ENCODE results near the gene PPIC.

PPIC gene

DNA sequence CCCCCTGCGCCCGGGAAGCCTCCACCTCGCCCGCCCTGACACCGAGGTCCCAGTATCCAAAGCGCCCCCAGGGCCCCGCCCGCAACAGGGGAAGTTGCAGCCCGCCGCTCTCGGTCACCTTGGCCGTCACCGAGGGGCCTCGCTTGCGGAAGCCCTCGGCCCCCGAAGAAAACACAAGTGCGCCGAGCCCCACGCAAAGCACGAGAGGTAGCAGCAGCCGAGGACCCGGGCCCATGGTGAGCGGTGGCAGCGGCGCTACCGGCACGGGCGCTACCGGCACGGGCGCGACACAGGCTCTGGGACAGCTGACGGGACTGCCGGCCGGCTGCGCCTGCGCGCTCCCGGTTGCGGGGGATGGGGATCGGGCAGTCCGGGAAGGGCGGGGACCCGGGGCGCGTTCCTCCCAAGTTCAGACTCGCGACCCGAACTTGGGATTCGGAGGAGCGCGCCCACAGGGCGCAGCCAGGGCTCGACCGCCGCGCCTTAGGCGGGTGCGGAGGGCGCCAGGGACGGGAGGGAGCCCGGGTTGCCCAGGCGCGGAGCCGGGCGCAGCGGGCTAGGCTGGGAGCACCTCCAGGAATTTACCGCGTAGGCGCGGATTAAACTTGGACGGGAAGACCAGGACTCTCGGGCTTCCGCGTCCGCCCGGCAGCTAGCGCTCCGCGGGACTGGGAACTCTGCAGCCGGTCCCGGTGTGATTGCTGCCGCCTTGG lies at the start of gene PPIC:
TSS of gene PPIC (minus strand) at position 335 of the 713 bp plus-strand sequence. CDS start at position 235, 100 bp downstream.
- no peak for DNase-seq

DNA sequence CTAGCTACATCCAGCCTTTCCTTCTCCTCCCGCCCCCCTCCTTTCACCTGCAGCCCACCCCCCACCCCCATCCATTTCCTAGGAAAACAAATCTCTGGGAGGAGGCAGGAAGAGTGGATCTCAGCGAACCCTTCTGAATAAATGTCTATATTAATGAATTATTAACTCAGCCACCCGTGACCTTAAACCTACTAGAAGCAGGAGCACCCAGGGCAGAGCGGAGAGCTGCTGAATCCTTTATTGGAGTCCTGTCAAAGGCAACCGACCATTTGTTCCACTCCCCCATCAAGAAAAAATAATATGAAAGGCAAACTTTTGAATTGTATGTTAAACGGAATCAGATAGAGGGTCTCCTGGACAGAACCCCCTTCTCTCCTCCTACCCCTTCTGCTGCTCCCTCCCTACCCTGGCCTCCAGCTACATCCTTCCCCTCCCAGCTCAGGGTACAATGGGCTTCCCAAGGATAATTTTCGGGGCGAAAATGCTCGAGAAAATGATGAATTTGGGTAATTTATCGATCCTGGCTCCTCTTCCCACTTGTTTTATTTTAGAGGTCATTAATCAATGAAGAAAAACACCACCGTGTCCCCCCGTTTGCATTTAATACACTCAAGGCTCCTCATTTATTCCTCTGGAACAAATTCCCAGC lies 49.2 kb upstream of the PPIC start:
- no peak for DNase-seq

DNA sequence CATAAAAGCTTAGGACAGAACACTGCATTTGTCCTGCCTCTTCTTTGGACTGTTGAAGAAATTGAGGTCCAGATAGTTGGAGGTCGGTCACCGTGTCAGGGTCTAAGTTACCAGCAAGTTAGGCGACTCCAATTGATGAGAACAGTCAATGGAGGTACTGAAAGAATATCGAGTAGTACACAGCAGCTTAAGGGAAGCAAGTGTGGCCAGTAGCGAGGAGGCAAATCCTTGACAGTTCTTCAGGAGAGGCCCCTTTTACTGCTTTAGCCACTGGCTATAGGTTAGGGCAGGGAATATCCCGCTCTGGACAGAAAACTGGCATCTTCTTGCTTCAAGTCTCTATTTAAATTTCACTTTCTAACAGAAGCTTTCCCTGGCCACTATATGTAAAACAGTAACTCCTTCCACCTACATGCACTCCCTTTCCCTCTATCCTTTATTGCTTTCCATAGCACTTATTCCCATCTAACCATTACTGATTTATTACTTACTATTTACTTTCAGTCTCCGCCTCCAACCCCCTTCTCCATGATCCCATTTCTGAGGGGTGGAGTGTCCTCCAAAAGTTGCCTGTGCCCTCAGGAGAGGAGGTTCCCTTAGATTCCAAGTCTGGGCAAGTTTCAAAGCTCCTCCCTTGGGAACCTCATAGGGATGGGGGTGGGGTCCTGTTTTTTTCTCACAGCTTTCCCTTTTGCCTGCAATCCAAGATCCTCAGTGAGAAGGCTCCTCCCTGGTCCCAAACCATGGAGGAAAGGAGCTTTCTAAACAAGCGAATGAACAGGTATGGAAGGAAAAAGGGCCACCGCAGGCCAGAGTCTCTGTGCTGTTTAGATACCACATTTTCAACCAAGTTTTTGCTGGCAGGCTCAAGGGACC lies 48.4 kb upstream of the PPIC start:
- DNase-seq: no peak

- DNase-seq: no peak
These were observed 46.8 kb upstream of the PPIC start for GRCh38 chr5:123083298-123083697.

DNA sequence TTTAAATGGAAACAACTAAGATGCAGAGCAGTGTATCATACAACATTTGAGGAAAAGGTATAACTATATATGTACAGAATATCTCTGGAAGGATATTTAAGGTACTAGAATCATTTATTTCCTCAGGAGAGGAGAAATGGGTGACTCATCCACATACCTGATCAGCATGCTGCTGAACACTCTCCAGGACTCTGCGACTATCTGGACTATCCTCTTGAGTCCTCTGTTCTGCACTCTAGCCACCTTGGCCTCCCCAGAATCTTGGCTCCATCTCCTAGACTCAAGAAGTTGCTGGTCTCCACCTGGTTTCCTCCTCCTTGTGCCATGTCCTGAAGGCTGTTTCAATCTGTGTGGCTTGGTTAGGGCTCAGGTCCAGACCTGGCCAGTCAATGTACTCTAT lies 43.7 kb upstream of the PPIC start:
- no peak for DNase-seq

- DNase-seq: no peak
These were observed 39.1 kb upstream of the PPIC start for GRCh38 chr5:123075521-123076163.

DNA sequence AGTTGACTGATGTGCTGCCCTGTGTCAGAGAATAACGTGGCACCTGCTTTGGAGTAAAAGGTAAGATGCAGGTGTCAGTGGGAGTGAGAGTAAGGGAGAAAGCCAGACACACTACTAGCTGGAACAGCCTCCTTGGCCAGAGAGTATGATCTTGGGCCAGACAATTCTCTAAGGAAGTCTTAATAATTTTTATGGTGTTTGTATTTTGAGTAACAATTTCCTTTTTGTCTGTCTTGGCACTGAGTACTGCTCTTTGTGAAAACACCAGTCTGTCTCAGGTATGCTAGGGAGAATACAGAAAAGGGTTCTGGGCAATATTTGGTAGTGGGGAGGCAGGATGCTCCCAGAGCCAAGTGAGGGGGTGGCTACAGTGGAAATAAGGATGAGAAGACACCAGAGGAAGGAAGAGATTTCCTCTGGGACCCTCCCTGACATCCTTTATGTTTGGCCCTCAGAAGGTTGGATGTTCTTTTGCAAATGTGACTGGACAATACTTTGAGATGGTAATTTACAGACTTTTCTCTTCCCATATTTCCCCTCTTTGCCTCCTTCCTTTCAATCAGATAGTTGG lies 31.9 kb upstream of the PPIC start:
- DNase-seq: no peak

DNA sequence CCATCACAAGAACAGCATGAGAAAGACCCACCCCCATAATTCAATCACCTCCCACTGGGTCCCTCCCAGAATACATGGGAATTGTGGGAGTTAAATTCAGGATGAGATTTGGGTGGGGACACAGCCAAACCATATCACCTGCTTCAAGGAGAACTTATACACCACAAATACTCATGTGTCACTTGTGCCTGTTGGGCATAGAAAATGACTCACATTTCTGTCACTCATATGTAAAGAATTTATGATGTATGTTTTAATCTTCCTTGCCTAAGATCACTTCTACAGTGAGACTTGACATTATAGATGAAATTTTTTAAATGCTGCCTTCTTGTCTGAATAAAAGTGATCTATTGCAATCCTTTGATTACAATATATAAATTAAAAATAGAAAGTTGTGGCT lies 29.5 kb upstream of the PPIC start:
- DNase-seq: no peak

DNA sequence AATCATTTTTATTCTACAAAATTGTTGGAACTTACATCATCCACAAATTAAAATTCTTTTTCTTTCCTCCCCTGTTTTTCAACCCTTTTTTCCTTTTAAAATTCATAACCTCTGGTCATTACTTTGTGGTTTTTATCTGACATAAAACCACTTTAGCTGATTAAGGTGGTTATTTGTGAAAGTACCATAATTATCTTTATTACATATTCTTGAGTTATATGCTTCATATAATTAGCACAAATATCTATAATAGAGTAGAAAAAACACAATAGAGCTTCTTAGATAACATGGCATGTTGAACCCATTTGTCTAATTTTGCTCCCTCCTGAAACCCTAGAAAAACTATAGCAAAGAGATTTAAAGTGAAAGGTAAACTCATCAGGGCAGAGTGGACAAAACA lies 22.9 kb upstream of the PPIC start:
- no peak for DNase-seq

DNA sequence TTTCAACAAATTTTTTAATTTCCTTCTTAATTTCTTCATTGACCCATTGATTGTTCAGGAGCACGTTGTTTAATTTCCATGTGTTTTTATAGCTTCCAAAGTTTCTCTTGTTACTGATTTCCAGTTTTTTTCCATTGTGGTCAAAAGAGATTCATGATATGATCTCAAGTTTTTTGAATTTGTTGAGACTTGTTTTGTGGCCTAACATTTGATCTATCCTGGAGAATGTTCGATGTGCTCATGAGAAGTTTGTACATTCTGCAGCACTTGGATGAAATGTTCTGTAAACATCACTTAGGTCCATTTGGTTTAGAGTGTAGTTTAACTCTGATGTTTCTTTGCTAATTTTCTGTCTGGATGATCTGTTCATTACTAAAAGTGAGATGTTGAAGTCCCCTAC lies 14.7 kb upstream of the PPIC start:
- DNase-seq: no peak

DNA sequence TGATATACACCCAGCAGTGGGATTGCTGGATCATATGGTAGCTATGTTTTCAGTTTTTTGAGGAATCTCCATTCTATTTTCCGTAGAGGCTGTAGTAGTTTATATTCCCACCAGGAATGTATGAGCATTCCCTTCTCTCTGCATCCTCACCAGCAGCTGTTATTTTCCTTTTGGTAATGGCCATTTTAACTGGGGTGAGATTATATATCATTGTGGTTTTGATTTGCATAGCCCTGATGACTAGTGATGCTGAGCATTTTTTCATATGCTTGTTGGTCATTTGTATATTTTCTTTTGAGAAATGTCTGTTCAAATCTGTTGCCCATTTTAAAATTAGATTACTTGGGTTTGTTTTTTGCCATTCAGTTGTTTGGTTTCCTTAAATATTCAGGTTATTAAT lies 11.2 kb upstream of the PPIC start:
- no peak for DNase-seq

DNA sequence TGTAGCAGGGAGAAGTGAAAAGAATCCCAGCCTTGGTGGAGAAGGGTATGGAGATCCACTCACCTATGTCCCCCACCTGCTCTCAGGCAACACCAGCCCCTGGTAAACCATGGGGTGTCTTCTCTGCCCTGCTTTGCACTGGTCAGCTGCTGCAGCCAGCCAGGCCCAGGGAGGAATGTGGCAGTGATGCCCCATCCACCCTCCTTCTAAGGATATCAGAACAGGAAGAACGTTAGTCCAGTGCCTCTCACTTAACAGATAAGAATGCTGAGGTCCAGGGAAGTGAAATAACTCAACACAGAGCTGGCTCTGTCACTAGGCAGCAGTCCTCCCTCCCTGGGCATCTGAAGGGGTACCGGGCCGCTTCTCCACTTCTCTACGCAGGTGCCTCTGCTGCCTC lies 9.7 kb upstream of the PPIC start:
- no peak for DNase-seq

GRCh38 chr5:123044926-123045617 lies 8.5 kb upstream of the PPIC start:
- no peak for DNase-seq

- DNase-seq: no peak
These were observed 3.1 kb upstream of the PPIC start for GRCh38 chr5:123039673-123040072.

GRCh38 chr5:123037104-123037418 lies 536 bp upstream of the PPIC start:
- DNase-seq: no peak

GRCh38 chr5:123035918-123036390 lies 571 bp downstream of the PPIC start:
- no peak for DNase-seq

DNA sequence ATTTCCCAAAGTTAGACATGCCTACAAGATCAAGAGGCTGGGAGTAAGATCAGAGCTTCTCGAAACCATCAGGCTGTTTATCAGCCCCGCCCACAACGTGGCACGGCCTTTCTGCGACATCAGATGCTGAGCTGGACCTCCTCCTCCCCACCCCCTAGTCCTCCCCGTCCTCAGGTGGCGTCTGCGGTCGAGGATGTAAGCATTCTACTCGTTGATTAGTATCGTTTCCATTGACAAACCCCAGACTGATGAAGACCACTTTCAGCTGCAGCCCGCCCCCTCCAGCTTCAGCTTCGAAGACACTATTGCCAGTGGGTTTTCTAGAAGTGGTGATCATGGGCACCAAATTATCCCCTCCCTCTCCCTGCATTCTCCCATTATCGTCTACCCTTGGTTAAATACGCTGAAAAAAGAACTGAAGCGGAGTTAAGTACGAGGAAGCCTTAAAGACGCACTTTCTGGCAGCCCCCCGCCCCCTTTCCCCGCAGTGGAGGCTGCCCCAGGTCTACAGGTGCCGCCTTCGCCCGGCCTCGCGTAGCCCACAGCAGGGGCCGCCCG lies 1.1 kb downstream of the PPIC start:
- no peak for DNase-seq

- no peak for DNase-seq
These were observed 3.3 kb downstream of the PPIC start for GRCh38 chr5:123033157-123033671.

DNA sequence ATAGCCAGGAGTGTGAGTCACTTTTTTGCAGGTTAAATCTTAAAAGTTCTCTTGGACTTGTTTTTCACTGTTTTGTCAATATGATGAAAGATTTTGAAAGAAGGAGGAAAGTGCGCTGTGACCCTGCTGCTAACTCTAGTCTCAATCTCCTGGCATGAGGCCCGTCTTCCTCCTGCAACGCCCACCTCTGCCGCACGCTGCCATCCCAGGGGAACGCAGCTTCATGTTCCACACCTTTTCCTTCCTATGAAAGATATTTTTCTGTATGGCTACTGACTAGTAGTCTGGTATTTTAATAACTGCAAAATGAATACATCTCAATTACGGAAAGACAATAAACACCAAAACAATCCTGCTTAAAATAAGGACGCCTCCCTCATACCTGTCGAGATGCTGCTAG lies 8.3 kb downstream of the PPIC start:
- no peak for DNase-seq

DNA sequence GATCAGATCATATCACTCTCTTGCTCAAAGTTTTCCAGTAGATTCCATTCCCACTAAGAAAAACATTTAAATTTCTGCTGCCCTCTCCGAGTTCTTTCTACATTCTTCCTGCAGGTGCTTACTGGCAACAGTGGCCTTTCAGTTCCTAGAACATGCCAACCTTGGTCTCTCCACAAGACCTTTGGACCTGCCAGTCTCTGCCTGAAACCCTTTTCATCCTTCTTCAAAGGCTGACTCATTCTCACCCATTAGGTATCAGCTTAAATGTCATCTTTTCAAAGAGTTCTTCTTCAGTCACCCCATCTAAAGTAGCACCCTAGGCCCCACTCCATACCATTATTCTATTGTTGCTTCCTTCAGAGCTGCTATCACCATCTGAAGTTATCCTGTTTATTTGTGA lies 21.8 kb downstream of the PPIC start:
- no peak for DNase-seq

GRCh38 chr5:123012321-123012720 lies 24.2 kb downstream of the PPIC start:
- DNase-seq: no peak

GRCh38 chr5:123007754-123008153 lies 28.8 kb downstream of the PPIC start:
- no peak for DNase-seq

Data from activated CD4-positive, alpha-beta T cell treated with anti-CD3 and anti-CD28 coated beads for 4 hours (primary cell).